PC-9 (cell line): ENCODE measurements around the gene RHOBTB3. TPM values are rescaled to one million over a fixed set of nuclear protein-coding genes. Genes with fewer than 3 reads are reported as not detected.

Source experiments
- BruUV-seq: library from RNA; stranded (reverse); fragments of 400-500 nt; replicated peaks from 2 replicates; lab custom pipeline; 2021; lab: Mats Ljungman, UMichigan
- CTCF ChIA-PET: fragments of 300-600 bp; sonication (Branson Sonifier 250); formaldehyde crosslinking; loops from one replicate; lab custom pipeline; 2022; ENCODE audit warnings: antibody characterized with exemption; lab: Charles Lee
- POLR2A ChIA-PET: fragments of 300-600 bp; sonication (Branson Sonifier 250); formaldehyde crosslinking; loops from one replicate; lab custom pipeline; 2022; ENCODE audit warnings: antibody characterized with exemption; ENCODE audit not compliant: unreplicated experiment; lab: Charles Lee
- DNase-seq, 2 experiments: peaks; one replicate each; pipeline versions ENCODE4 v3.0.0 to v3.0.0-alpha.2; 2015 to 2022; ENCODE audit warnings: mixed read lengths in 1 of 2
- H2AFZ ChIP-seq: fragments of 200-600 bp; sonication (generic); 2 replicates; pipeline ENCODE4 v1.8.1; 2017; ENCODE audit warnings: antibody characterized with exemption
- H3F3A ChIP-seq: fragments of 200-600 bp; sonication (generic); 2 replicates; pipeline ENCODE4 v1.8.1; 2017; ENCODE audit warnings: antibody characterized with exemption, mild to moderate bottlenecking, low read depth; ENCODE audit not compliant: insufficient read depth
- H3K27ac ChIP-seq: fragments of 200-600 bp; sonication (generic); 2 replicates; pipeline ENCODE4 v1.6.1; 2016; ENCODE audit warnings: mixed run types
- H3K27me3 ChIP-seq: fragments of 200-600 bp; sonication (generic); 2 replicates; pipeline ENCODE4 v1.6.1; 2016; ENCODE audit warnings: low read depth, mixed run types; ENCODE audit not compliant: insufficient read depth
- H3K36me3 ChIP-seq: fragments of 200-600 bp; sonication (generic); 2 replicates; pipeline ENCODE4 v1.6.1; 2016; ENCODE audit warnings: low read depth, mixed run types
- H3K4me1 ChIP-seq: fragments of 200-600 bp; sonication (generic); replicated peaks from 2 replicates; pipeline ENCODE4 v1.6.1; 2016; ENCODE audit warnings: mixed run types; ENCODE audit not compliant: insufficient read depth
- H3K4me2 ChIP-seq: fragments of 200-600 bp; sonication (generic); 2 replicates; pipeline ENCODE4 v1.6.1; 2017; ENCODE audit warnings: mixed run types
- H3K4me3 ChIP-seq: fragments of 200-600 bp; sonication (generic); 2 replicates; pipeline ENCODE4 v1.6.1; 2016; ENCODE audit warnings: mixed run types
- H3K79me2 ChIP-seq: fragments of 200-600 bp; sonication (generic); 2 replicates; pipeline ENCODE4 v1.6.1; 2017; ENCODE audit warnings: low read depth, mixed run types
- H3K9me2 ChIP-seq: fragments of 200-600 bp; sonication (generic); 2 replicates; pipeline ENCODE4 v1.8.1; 2017; ENCODE audit warnings: mild to moderate bottlenecking; ENCODE audit not compliant: insufficient read depth
- H3K9me3 ChIP-seq: fragments of 200-600 bp; sonication (generic); 2 replicates; pipeline ENCODE4 v1.8.1; 2016; ENCODE audit warnings: low read depth; ENCODE audit not compliant: insufficient read depth
- H4K20me1 ChIP-seq: fragments of 200-600 bp; sonication (generic); 2 replicates; pipeline ENCODE4 v1.8.1; 2017; ENCODE audit not compliant: insufficient read depth
- EZH2 ChIP-seq: fragments of 200-600 bp; sonication (generic); IDR thresholded peaks from 2 replicates; pipeline ENCODE4 v1.8.0; 2017; ENCODE audit warnings: antibody characterized with exemption, low read depth
- intact Hi-C: fragments of 100-400 bp; cut with micrococcal nuclease; formaldehyde crosslinking; loops from one replicate; pipeline ENCODE4 v1.10.0; 2022; ENCODE audit not compliant: unreplicated experiment
- total RNA-seq: library from RNA; stranded (reverse); gene quantifications from 2 replicates; pipeline ENCODE4 v1.2.3, GENCODE V29; 2021
- TF ChIP-seq, protein P1 (sequence below): fragments of 200-600 bp; sonication (generic); conservative IDR thresholded peaks from 2 replicates; pipeline ENCODE4 v1.6.1; 2017; ENCODE audit warnings: mixed run types, antibody characterized with exemption, mild to moderate bottlenecking, moderate library complexity

Gene RHOBTB3
- total RNA-seq, 1 experiment from 2014 or later = 87.6 TPM

DNA sequence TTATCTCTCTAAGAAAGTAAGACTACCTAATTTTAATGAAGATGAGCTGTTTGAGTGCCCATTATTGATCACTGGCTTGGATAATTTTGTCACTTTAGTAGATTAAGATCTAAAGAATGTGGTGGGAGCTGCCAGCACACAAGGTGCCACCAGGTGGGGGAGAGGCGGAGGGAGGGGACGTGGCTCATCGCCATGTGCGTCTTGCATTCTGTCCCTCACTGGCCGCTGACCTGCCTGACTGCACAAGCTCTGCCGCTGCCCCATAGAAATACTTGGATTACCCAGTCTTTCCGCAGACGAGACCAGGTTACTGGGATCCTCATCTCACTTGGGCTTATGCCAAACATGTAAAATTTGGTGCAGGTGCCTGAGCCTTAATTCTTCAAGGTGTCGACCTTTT is 37.6 kb downstream of the RHOBTB3 start:
- Histone ChIP-seq H4K20me1 (no peaks in the 10 kb centered on the region), H3K27ac (no peak overlapping the region), H2AFZ (no peak overlapping the region), H3K79me2 (no peaks in the 10 kb centered on the region), H3K4me2 (no peak overlapping the region), H3K9me2 (no peaks in the 10 kb centered on the region; the same call in 1 of the 2 replicates), H3K36me3 (peaks cover 8% of the 10 kb centered on the region; the same call in 1 of the 2 replicates), H3K4me1 (peaks cover 11% of the 10 kb centered on the region), H3F3A (peaks cover 4% of the 10 kb centered on the region; the same call in 1 of the 2 replicates), H3K27me3 (no peaks in the 10 kb centered on the region), H3K9me3 (no peaks in the 10 kb centered on the region), H3K4me3 (no peak overlapping the region)
- intact Hi-C loops = no loop called here
- TF ChIP-seq, protein P1, sequence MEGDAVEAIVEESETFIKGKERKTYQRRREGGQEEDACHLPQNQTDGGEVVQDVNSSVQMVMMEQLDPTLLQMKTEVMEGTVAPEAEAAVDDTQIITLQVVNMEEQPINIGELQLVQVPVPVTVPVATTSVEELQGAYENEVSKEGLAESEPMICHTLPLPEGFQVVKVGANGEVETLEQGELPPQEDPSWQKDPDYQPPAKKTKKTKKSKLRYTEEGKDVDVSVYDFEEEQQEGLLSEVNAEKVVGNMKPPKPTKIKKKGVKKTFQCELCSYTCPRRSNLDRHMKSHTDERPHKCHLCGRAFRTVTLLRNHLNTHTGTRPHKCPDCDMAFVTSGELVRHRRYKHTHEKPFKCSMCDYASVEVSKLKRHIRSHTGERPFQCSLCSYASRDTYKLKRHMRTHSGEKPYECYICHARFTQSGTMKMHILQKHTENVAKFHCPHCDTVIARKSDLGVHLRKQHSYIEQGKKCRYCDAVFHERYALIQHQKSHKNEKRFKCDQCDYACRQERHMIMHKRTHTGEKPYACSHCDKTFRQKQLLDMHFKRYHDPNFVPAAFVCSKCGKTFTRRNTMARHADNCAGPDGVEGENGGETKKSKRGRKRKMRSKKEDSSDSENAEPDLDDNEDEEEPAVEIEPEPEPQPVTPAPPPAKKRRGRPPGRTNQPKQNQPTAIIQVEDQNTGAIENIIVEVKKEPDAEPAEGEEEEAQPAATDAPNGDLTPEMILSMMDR = no peak
- TF ChIP-seq EZH2 = no peak
- CTCF ChIA-PET = interaction anchor here (0.6 kb wide), 1 partner anchor 16 kb away, joined by 3 read pairs; no protein-coding TSS in a partner anchor
- BruUV-seq = no TSS peak
- DNase-seq = no peak
- POLR2A ChIA-PET = no interaction called here

DNA sequence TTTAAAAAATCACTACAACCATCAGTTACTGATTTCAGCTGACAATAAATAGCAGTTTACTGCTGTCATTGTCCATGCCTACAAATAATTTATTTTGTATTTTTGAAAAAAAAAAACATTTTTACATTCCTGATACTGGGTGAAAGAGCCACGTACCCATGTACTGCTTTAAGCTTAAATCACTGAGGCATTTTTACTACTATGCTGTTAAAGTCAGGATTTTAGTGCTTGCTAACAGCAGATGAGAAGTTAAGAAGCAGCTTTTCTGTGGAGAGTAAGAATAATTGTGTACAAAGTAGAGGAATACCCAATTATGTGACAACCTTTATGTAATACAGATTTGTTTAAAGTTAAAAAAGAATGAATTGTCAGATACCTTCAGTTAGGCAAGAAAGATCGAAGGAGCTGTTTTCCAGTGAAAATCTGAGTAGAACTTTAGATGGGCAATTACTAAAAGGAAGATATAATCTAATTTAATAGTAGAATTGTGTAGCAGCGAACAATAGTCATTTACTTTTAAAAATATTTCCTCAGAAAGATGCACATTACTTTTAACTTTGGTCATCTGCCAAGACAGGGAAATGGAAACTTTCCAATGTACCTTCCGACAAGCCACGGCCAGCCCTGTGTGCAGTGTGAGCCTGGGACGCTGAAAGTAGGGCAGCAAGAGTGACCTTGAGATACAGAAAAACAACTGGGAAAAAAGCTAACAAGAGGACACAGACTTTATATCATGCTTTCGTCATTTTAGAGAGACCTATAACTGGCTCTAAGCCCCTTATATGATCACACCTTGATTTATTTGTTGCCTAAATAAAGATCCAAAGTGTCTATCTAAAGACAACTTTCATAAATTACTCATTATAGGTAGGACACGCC is 39.9 kb downstream of the RHOBTB3 start:
- ChIA-PET POLR2A (no interaction called here), CTCF (no interaction called here)
- H3K9me2 ChIP-seq = no peaks in the 10 kb centered on the region; the same call in 1 of the 2 replicates
- H2AFZ ChIP-seq = no peak overlapping the region
- no peaks in the 10 kb centered on the region for H3K27me3 ChIP-seq
- no peak overlapping the region for H3K4me2 ChIP-seq
- peaks cover 9% of the 10 kb centered on the region; the same call in 1 of the 2 replicates for H3F3A ChIP-seq
- H3K79me2 ChIP-seq = no peaks in the 10 kb centered on the region
- BruUV-seq = no TSS peak
- no peak overlapping the region for H3K4me3 ChIP-seq
- intact Hi-C loops = no loop called here
- TF ChIP-seq, protein P1 = no peak
- TF ChIP-seq EZH2 = no peak
- H3K27ac ChIP-seq = no peak overlapping the region
- H3K4me1 ChIP-seq = peaks cover 21% of the 10 kb centered on the region
- no peaks in the 10 kb centered on the region for H4K20me1 ChIP-seq
- H3K9me3 ChIP-seq = no peaks in the 10 kb centered on the region
- H3K36me3 ChIP-seq = peaks cover 8% of the 10 kb centered on the region; the same call in 1 of the 2 replicates
- no peak for DNase-seq

DNA sequence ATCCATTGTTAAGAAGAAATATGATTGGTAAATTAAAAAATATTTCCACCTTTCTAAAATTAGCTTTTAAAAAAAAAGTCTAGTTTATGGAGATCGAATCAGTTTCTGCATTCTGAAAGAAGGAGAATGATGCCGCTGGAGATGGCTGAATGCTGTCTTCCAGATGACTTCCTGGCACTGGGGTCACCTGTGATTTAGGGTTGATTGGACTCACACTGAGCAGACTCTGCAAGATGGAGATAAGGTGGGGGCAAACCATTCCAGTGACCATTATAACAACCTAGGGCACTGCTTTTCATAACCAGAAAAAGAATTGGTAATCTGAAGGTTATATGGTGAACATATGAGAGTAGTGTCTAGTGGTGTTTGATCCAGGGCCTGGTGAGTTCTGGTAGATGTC is 40.8 kb downstream of the RHOBTB3 start:
- intact Hi-C loops = no loop called here
- Histone ChIP-seq H3K4me1 (peaks cover 21% of the 10 kb centered on the region), H3F3A (peaks cover 9% of the 10 kb centered on the region; the same call in 1 of the 2 replicates), H3K9me3 (no peaks in the 10 kb centered on the region), H2AFZ (no peak overlapping the region), H3K27me3 (no peaks in the 10 kb centered on the region), H3K79me2 (no peaks in the 10 kb centered on the region), H4K20me1 (no peaks in the 10 kb centered on the region), H3K36me3 (peaks cover 8% of the 10 kb centered on the region; the same call in 1 of the 2 replicates), H3K4me3 (no peak overlapping the region), H3K9me2 (no peaks in the 10 kb centered on the region; the same call in 1 of the 2 replicates), H3K27ac (no peak overlapping the region), H3K4me2 (no peak overlapping the region)
- ChIA-PET POLR2A (no interaction called here), CTCF (no interaction called here)
- TF ChIP-seq EZH2 = no peak
- TF ChIP-seq, protein P1 = no peak
- DNase-seq = no peak
- no TSS peak for BruUV-seq
